ENCODE data around the gene DAAM2.

DAAM2 gene

GRCh38 chr6:39912446-39912845 lies 120.3 kb downstream of the DAAM2 start:
- DNase-seq, result no peak

- DNase-seq, result no peak
Measured at GRCh38 chr6:39913391-39913916, 121.3 kb downstream of the DAAM2 start.

GRCh38 chr6:39914239-39914638 lies 122.1 kb downstream of the DAAM2 start:
- DNase-seq, result no peak

GRCh38 chr6:39915866-39916265 lies 123.7 kb downstream of the DAAM2 start:
- DNase-seq, result no peak

- no peak for DNase-seq
Measured at GRCh38 chr6:39917329-39917728, 125.2 kb downstream of the DAAM2 start.

GRCh38 chr6:39917981-39918380 lies 125.8 kb downstream of the DAAM2 start:
- DNase-seq, result no peak

GRCh38 chr6:39918831-39919230 lies 126.7 kb downstream of the DAAM2 start:
- no peak for DNase-seq

- DNase-seq, result no peak
Measured at GRCh38 chr6:39920157-39920556, 128.0 kb downstream of the DAAM2 start.

GRCh38 chr6:39922821-39923220 lies 130.6 kb downstream of the DAAM2 start:
- no peak for DNase-seq

GRCh38 chr6:39923394-39923793 lies 131.2 kb downstream of the DAAM2 start:
- no peak for DNase-seq

- DNase-seq, result no peak
Measured at GRCh38 chr6:39923861-39924260, 131.7 kb downstream of the DAAM2 start.

- no peak for DNase-seq
Measured at GRCh38 chr6:39924283-39924682, 132.1 kb downstream of the DAAM2 start.

GRCh38 chr6:39925191-39925930 lies 133.2 kb downstream of the DAAM2 start:
- DNase-seq, result no peak

- no peak for DNase-seq
Measured at GRCh38 chr6:39925931-39926290, 133.7 kb downstream of the DAAM2 start.

- no peak for DNase-seq
Measured at GRCh38 chr6:39926668-39927067, 134.5 kb downstream of the DAAM2 start.

GRCh38 chr6:39927159-39927558 lies 135.0 kb downstream of the DAAM2 start:
- DNase-seq, result no peak

GRCh38 chr6:39929039-39929732 lies 137.0 kb downstream of the DAAM2 start:
- no peak for DNase-seq

- DNase-seq, result no peak
Measured at GRCh38 chr6:39929733-39930461, 137.7 kb downstream of the DAAM2 start.

- DNase-seq, result no peak
Measured at GRCh38 chr6:39930540-39930939, 138.4 kb downstream of the DAAM2 start.

GRCh38 chr6:39931607-39932006 lies 139.4 kb downstream of the DAAM2 start:
- no peak for DNase-seq

- peak; percentile 10 for DNase-seq
Measured at GRCh38 chr6:39932386-39932910, 140.3 kb downstream of the DAAM2 start.

GRCh38 chr6:39933669-39934130 lies 141.5 kb downstream of the DAAM2 start:
- DNase-seq, result no peak

GRCh38 chr6:39934131-39934757 lies 142.1 kb downstream of the DAAM2 start, which contains the start of gene MOCS1:
TSS of gene MOCS1 (minus strand) at chr6:39934462. CDS start at chr6:39934417, 45 bp downstream.
- DNase-seq, result peak; percentile 78
